GM19455 (cell line): ENCODE results near the gene HP1BP3.
A peak's percentile ranks its signal among the peaks of the same experiment; 100 is the strongest.
"Not testable (repeated sequence)": the region's sequence is repeated elsewhere in the genome, so short reads cannot be mapped to it uniquely, and the experiment has no call there.

ENCODE experiments used
- ATAC-seq: cut with Tn5 transposase; IDR thresholded peaks from one replicate; pipeline ENCODE4 v1.9.1; 2021; ENCODE audit not compliant: unreplicated experiment

The HP1BP3 gene

DNA sequence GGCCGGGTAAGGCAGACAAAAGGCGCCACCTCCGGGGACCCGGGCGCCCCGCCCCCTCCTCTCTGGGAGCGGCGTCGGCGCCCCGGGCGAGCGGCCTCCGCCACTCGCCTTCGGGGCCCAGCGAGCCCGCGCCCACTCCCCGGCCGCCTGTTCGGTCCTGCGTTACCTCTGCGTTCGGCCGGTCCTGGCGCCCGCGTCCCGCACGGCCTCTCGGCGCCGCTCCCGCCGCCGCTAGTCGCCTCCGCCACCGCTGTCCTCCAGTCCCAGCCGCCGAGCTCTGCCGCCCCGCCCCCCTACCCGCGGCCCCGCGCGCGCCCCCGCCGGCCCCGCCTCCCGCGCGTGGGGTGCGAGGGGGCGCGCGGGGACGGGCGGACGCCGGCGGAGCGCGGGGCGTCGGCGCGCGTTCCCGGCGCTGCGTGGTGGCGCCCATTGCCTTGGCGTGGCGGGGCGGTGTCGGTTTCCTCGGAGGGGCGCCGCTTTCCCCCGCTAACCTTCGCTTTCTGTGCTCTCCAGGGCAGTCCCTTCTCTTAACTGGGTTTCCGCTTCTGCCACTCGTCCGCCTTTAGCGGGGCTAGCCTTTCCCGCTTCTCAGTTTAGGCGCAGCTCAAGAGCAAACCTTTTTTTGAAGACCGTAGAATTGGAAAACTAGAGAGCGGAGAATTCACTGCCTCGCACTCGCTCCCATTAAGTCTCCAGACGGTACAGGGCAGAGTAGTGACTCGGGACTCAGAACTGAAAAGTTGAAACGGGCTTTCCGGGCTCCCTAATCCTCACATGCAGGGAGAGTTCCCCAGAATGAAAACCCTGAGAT, at the start of gene HP1BP3:
Gene HP1BP3, minus strand, starts transcription at position 279 of the 811 bp plus-strand sequence. CDS start 6,867 bp downstream, outside the sequence.
- ATAC-seq: peak; percentile 50

GRCh38 chr1:20836230-20836629, 49.1 kb upstream of the HP1BP3 start:
- ATAC-seq: no peak

DNA sequence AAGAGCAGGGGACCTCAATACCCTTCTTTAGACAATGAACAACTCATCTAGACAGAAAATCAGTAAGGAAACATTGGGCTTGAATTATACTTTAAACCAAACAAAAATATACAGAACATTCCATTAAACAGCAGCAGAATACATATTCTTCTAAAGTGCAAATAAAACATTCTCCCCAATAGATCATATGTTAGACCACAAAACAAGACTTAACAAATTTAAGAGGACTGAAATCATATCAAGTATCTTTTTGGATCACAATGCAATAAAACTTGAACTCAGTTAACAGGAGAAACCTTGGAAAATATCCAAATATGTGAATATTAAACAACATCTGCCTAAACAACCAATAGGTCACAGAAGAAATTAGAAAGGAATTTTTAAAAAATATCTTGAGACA, 47.7 kb upstream of the HP1BP3 start:
- ATAC-seq: no peak

GRCh38 chr1:20834192-20834591, 47.1 kb upstream of the HP1BP3 start:
- ATAC-seq: no peak

GRCh38 chr1:20830378-20830777, 43.3 kb upstream of the HP1BP3 start:
- no peak for ATAC-seq

DNA sequence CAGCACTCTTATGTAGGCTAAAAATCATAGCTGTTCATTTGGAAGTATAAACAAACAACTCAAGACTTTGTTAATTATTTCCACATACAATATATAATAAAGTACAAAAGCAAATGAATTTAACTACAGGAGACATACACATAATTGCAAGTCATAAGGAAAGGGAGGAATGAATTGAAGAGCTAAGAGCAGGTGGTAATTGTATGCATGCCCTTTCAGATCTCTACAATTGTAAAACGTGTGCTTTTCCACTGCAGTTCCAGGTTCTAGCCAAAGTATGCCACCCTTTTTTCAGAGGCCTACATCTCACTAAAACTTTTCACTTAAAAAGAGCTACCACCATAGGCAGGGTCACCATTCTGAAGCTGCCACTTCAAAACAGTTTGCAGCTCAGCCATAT, 42.8 kb upstream of the HP1BP3 start:
- ATAC-seq: no peak

GRCh38 chr1:20829531-20829930, 42.4 kb upstream of the HP1BP3 start:
- no peak for ATAC-seq

DNA sequence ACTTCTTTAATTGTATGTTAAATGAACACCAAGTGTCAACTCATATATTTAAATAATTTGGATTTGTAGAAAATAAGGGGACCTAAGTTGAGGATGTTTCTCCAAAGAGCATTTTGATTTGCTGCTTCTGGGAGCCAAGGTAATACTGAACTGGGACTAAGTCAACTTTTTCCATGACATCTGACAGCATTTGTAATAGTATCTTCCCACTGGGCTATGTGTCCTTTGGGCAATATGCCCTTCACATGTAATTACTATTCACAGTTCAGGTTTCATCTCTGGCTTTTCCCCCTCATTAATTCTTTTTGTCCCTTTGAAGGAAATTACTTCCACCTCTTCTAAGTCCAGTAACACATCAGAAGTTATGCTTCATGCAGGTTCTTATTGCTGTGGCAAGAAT, 36.7 kb upstream of the HP1BP3 start:
- no peak for ATAC-seq

- ATAC-seq: no peak
Measured at GRCh38 chr1:20821466-20821865, 34.4 kb upstream of the HP1BP3 start.

DNA sequence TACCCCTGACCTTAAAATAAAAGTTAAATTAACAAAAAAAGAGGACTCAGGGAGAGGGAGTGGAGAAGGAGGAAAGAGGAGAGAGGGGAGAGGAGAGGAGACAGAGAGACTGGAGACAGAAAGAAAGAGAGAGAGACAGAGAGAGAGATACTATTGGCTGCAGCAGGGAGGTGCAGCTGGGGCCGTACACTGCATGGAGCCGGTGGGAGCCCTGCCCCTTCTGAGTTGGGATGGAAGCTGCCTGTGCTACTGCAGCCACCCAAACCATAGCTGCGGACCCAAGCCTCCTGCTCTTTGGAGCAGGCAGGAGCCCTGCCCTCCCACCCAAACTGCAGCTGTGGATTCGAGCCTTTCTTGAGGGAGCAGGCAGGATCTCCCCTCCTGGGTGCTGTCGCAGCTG, 32.7 kb upstream of the HP1BP3 start:
- no peak for ATAC-seq

DNA sequence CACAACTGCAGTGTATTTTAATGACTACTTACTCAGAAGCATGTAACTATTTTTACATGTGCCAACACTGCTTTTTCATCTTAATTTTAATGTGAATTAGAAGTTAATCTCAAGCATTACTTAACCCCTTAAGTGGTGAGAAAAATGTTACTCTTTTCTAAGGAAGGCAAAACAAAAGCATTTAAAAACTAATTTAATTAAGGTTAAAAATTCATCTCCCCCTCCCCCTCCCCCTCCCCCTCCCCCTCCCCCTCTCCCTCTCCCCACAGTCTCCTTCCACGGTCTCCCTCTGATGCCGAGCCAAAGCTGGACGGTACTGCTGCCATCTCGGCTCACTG, 27.4 kb upstream of the HP1BP3 start:
- ATAC-seq: no peak

DNA sequence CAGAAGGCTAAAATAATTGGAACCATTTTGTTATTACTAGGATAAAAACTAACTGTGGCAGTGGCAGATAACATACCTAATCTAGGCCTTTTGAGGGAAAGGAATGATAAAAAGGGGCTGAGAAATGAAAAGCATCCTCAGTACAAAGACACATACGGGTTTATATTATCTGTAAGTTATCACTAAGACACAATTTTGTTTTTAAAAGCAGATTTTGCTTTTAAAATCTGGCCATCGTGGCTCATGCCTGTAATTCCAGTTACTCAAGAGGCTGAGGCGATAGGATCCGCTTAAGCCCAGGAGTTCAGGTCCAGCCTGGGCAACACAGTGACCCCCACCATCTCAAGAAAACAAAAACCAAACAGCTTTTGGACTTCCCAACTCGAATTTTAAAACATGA, 24.8 kb upstream of the HP1BP3 start:
- ATAC-seq: no peak

- ATAC-seq: no peak
Measured at GRCh38 chr1:20793236-20793635, 6.1 kb upstream of the HP1BP3 start.

DNA sequence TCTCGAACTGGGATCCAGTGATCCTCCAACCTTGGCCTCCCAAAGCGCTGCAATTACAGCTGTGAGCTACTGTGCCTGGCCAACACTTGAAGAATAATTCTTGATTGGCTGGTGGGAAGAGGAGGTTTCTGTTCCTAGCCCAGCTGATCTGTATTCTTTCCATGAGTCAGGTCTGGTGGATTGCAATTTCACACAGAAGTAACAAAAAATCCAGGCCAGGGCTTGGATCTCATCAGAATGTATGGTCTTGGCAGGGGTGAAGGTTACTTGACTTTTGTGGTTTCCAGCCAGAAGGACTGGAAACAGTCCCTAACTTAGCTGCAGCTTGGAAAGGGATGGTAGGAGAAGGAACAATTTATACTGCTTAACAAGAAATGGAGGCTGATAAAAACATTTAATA, 5.1 kb upstream of the HP1BP3 start:
- no peak for ATAC-seq

DNA sequence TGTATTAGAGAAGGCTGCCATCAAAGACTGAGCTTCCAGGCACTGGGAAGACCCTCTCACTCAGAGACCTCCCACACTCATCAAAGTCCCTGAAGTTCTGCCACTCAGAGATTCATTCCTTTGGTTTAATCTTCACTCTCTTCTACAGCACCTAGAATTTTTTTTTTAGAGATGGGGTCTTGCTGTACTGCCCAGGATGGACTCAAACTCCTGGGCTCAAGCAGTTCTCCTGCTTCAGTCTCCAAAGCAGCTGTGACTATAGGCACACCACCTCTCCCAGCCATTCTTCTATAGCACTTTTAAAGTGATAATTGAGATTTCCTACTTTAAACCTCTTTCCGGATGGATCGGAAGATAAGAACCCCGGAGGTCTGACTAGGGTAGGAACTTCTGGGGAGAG, 3.7 kb upstream of the HP1BP3 start:
- no peak for ATAC-seq

- ATAC-seq: not testable (repeated sequence)
Measured at GRCh38 chr1:20789598-20789997, 2.5 kb upstream of the HP1BP3 start.

GRCh38 chr1:20787840-20788795, 1.0 kb upstream of the HP1BP3 start:
- no peak for ATAC-seq

- peak; percentile 66 for ATAC-seq
Measured at GRCh38 chr1:20786253-20787028, 666 bp downstream of the HP1BP3 start.

GRCh38 chr1:20785907-20786252, 1.2 kb downstream of the HP1BP3 start:
- ATAC-seq: no peak

DNA sequence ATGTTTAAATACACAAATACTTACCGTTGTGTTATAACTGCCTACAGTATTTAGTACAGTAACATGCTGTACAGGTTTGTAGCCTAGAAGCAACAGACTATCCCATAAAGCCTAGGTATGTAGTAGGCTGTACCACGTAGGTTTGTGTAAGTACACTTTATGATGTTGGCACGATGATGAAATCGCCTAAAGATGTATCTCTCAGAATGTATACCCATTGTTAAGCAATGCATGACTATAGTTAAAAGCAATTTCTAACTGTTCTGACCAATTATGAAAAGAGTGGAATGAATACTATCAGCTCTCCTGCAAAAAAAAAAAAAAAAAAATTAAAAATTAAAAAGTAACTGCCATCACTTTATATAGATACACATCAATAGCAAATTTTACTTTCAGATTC, 11.4 kb downstream of the HP1BP3 start:
- ATAC-seq: no peak

DNA sequence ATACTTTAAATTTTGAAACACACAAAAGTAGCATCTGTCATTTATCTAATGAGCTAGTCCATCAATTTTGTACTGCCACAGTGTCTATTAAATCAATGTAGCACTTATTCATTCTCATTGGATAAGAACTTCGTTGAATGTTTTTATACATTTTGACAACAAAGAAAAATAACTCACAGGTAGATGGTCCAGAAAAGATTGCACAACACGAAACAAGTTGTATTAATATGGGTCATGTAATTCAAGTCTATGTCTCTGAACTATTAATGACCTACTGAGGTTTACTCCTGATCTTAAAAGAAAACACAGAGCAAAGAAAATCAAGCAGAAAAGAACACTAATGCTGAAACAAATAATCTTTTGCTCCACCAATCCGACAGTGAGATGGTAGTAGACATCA, 15.3 kb downstream of the HP1BP3 start:
- ATAC-seq: no peak
